Mesothelial cell of epicardium (in vitro differentiated cells): ENCODE results near the gene XDH. TPM values are rescaled to one million over a fixed set of nuclear protein-coding genes. Genes with fewer than 3 reads are reported as not detected.

Experiments
- DNase-seq, 2 experiments: peaks; one replicate each; pipeline ENCODE4 v3.0.0; 2021; ENCODE audit warnings: low spot score in 2 of 2; ENCODE audit not compliant: unreplicated experiment in 2 of 2
- H3K27ac Mint-ChIP-seq: 2 replicates; pipeline ENCODE4 v1.8.0; 2021; ENCODE audit warnings: mixed read lengths
- H3K27me3 Mint-ChIP-seq: 2 replicates; pipeline ENCODE4 v1.8.0; 2021; ENCODE audit warnings: low read depth, mixed read lengths
- H3K36me3 Mint-ChIP-seq: 2 replicates; pipeline ENCODE4 v1.8.0; 2021; ENCODE audit warnings: mixed read lengths
- H3K4me1 Mint-ChIP-seq: 2 replicates; pipeline ENCODE4 v1.8.0; 2021; ENCODE audit warnings: mixed read lengths
- H3K4me3 Mint-ChIP-seq: 2 replicates; pipeline ENCODE4 v1.8.0; 2021; ENCODE audit warnings: mild to moderate bottlenecking, moderate library complexity, mixed read lengths
- H3K9me3 Mint-ChIP-seq: 2 replicates; pipeline ENCODE4 v1.8.0; 2021; ENCODE audit warnings: mixed read lengths
- total RNA-seq: library from RNA; stranded (reverse); gene quantifications from 3 replicates; pipeline ENCODE4 v1.2.1, GENCODE V29; 2021
- TF ChIP-seq, protein P1 (sequence below): fragments of 200-600 bp; sonication (generic); IDR thresholded peaks from one replicate; pipeline ENCODE4 v1.5.0; 2021; ENCODE audit warnings: antibody characterized with exemption; ENCODE audit not compliant: unreplicated experiment

Gene XDH
- total RNA-seq, 1 donor from 2014 or later: 3.9 TPM

DNA sequence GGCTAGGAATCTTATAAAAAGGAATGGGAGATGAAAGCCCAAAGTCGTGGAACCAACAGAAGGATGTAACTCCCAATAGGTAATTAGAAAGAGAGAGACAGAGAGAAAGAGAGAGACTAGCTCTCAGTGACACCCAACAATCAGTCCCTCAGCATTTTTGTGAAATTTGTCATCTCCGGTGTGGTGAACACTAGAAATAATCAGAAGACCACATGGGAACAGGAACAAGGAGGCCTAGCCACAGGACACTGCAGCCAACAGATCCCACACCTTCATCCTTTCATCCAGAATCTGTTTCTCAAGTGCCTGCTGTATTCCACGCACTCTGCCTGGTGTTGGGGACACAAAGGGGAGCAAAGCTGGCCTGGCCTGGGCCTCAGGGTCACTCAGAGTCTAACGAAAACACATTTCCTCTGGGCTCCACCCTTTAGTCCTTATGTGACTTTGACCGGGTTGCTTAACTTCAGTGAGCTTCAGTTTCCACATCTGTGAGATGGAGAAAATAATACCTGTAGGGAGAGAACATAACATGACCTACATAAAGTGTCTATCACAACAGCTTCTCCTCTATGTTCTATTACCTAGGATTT lies 127.5 kb downstream of the XDH start:
- TF ChIP-seq, protein P1, sequence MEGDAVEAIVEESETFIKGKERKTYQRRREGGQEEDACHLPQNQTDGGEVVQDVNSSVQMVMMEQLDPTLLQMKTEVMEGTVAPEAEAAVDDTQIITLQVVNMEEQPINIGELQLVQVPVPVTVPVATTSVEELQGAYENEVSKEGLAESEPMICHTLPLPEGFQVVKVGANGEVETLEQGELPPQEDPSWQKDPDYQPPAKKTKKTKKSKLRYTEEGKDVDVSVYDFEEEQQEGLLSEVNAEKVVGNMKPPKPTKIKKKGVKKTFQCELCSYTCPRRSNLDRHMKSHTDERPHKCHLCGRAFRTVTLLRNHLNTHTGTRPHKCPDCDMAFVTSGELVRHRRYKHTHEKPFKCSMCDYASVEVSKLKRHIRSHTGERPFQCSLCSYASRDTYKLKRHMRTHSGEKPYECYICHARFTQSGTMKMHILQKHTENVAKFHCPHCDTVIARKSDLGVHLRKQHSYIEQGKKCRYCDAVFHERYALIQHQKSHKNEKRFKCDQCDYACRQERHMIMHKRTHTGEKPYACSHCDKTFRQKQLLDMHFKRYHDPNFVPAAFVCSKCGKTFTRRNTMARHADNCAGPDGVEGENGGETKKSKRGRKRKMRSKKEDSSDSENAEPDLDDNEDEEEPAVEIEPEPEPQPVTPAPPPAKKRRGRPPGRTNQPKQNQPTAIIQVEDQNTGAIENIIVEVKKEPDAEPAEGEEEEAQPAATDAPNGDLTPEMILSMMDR: no peak
- H3K36me3 Mint-ChIP-seq: no peaks in the 10 kb centered on the region
- peaks cover 5% of the 10 kb centered on the region for H3K9me3 Mint-ChIP-seq
- no peaks in the 10 kb centered on the region for H3K27me3 Mint-ChIP-seq
- no peak overlapping the region for H3K4me3 Mint-ChIP-seq
- H3K27ac Mint-ChIP-seq: peak overlapping the region; percentile 73
- DNase-seq: no peak
- H3K4me1 Mint-ChIP-seq: peaks cover 18% of the 10 kb centered on the region

DNA sequence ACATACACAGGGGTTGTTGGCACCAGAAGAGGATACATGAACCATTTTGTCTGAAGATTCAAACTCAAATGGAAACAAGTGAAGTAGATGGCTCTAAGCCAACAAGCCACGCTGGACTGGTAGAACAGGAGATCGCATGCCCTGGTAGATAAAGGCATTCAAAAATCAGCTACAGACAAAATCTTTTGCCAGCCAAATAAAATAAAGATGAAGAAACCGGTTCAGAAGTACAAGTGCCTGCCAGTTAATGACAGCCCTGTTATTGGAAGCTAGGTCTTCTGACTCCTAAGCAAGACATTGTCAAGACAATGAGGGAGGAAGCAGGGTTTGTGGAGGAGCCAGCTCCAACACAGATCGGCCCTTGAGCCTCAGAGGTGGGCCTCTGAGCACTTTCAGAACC lies 128.3 kb downstream of the XDH start:
- Mint-ChIP-seq H3K27ac (no peak overlapping the region), H3K4me1 (peaks cover 18% of the 10 kb centered on the region), H3K27me3 (no peaks in the 10 kb centered on the region), H3K4me3 (no peak overlapping the region), H3K9me3 (peaks cover 5% of the 10 kb centered on the region), H3K36me3 (no peaks in the 10 kb centered on the region)
- TF ChIP-seq, protein P1: no peak
- DNase-seq: no peak

Other genes starting within 250 kb of the XDH start
- gene CAPN14, start 197.2 kb downstream of the XDH start, total RNA-seq: 0.40 to 0.54 TPM (median 0.47 TPM) in 3 replicates
- gene EHD3, start 180.6 kb downstream of the XDH start, total RNA-seq: 12.7 to 13.2 TPM (median 12.9 TPM) in 3 replicates
- gene SRD5A2, start 166.2 kb upstream of the XDH start, total RNA-seq: not detected in 3 replicates